AG04450 (cell line): ENCODE data around the gene RAD54L. TPM values are rescaled to one million over a fixed set of nuclear protein-coding genes. Genes with fewer than 3 reads are reported as not detected.

ENCODE experiments used
- CTCF ChIA-PET: fragments of 300-600, 350-600 bp; formaldehyde crosslinking; extraction: SDS; loops from one replicate; lab custom pipeline; 2022; ENCODE audit warnings: antibody characterized with exemption, inconsistent platforms; lab: Charles Lee
- POLR2A ChIA-PET: fragments of 350-600 bp; formaldehyde crosslinking; extraction: SDS; loops from one replicate; lab custom pipeline; 2021; ENCODE audit warnings: antibody characterized with exemption, inconsistent platforms; lab: Yijun Ruan, JAX
- DNase-seq: peaks from one replicate; pipeline ENCODE4 v3.0.0-alpha.2; 2011; ENCODE audit warnings: low read depth, low spot score
- H3K27ac ChIP-seq: one replicate; pipeline ENCODE4 v1.5.1; 2012; ENCODE audit warnings: low read depth, low read length, control low read depth
- H3K27me3 ChIP-seq: one replicate; pipeline ENCODE4 v1.6.0; 2012; ENCODE audit warnings: low read length; ENCODE audit not compliant: control insufficient read depth, insufficient read depth
- H3K4me3 ChIP-seq: 2 replicates; pipeline ENCODE4 v1.5.1; 2011; ENCODE audit warnings: mild to moderate bottlenecking, low read depth, low read length, control low read depth
- H3K9me3 ChIP-seq: 2 replicates; pipeline ENCODE4 v1.5.1; 2012; ENCODE audit warnings: low read length; ENCODE audit not compliant: control insufficient read depth, insufficient read depth
- polyA plus RNA-seq: library from polyadenylated mRNA; depleted of rRNA; stranded (reverse); fragments of >200 nt; gene quantifications from 2 replicates; pipeline ENCODE4 v1.2.3, GENCODE V29; 2011
- TF ChIP-seq, protein P1 (sequence below): IDR thresholded peaks from 2 replicates; pipeline ENCODE4 v1.5.1; 2011; ENCODE audit warnings: low read depth, low read length, control low read depth, inconsistent platforms

RAD54L gene
- polyA plus RNA-seq, 1 experiment = 1.9 TPM

- Histone ChIP-seq H3K27ac (no peak overlapping the region), H3K27me3 (no peaks in the 10 kb centered on the region), H3K9me3 (no peaks in the 10 kb centered on the region; the same call in 1 of the 2 replicates), H3K4me3 (no peak overlapping the region)
- ChIA-PET POLR2A (interaction anchor here (0.7 kb wide), 1 partner anchor 14 kb away, joined by 14 read pairs; no protein-coding TSS in a partner anchor), CTCF (interaction anchor here (0.7 kb wide), 1 partner anchor 67 kb away, joined by 5 read pairs; no protein-coding TSS in a partner anchor)
- TF ChIP-seq, protein P1, sequence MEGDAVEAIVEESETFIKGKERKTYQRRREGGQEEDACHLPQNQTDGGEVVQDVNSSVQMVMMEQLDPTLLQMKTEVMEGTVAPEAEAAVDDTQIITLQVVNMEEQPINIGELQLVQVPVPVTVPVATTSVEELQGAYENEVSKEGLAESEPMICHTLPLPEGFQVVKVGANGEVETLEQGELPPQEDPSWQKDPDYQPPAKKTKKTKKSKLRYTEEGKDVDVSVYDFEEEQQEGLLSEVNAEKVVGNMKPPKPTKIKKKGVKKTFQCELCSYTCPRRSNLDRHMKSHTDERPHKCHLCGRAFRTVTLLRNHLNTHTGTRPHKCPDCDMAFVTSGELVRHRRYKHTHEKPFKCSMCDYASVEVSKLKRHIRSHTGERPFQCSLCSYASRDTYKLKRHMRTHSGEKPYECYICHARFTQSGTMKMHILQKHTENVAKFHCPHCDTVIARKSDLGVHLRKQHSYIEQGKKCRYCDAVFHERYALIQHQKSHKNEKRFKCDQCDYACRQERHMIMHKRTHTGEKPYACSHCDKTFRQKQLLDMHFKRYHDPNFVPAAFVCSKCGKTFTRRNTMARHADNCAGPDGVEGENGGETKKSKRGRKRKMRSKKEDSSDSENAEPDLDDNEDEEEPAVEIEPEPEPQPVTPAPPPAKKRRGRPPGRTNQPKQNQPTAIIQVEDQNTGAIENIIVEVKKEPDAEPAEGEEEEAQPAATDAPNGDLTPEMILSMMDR = no peak
- DNase-seq = no peak
Observed at GRCh38 chr1:46298387-46298786, 50.8 kb downstream of the RAD54L start.

DNA sequence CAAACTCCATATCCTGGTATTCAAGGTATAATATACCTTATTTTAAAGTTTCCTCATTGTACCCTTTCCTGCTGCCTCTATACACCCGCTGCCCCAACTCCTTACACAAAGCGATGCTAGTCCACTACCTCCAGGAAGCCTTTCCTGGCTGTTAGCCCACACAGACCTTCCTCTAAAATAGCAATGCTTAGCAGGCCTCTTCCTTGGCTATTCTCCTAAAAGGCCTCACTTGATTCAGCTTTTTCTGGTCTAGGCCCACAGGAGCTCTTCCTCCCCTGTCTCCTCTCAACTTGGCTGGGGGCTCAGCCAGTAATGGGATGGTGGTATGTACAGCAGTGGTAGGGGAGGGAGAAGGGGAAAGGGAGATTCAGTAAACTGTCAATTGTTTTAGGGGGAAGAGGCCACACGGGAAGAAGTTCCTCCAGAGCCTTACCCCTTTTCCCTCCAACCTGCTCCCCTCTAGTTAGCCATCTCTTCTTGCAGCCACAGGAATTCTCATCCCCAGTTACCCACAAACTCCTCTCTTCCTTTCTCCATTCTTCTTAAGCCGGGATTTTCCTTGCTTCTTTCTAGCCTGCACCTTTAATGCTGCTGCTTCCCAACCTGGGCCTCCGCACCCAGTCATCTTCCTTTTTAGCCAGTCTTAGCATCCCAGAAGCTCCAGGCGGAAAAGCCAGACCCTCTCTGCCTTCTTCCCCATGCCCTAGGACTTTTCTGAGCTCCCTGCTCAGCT, 53.3 kb downstream of the RAD54L start:
- no peak for DNase-seq
- H3K27me3 ChIP-seq = no peaks in the 10 kb centered on the region
- H3K27ac ChIP-seq = peak overlapping the region; percentile 95
- no peaks in the 10 kb centered on the region; the same call in 1 of the 2 replicates for H3K9me3 ChIP-seq
- peak overlapping the region; percentile 86 for H3K4me3 ChIP-seq
- TF ChIP-seq, protein P1 = no peak
- POLR2A ChIA-PET = no interaction called here
- CTCF ChIA-PET = interaction anchor here (1.0 kb wide), 1 partner anchor 46 kb away, joined by 3 read pairs; no protein-coding TSS in a partner anchor

DNA sequence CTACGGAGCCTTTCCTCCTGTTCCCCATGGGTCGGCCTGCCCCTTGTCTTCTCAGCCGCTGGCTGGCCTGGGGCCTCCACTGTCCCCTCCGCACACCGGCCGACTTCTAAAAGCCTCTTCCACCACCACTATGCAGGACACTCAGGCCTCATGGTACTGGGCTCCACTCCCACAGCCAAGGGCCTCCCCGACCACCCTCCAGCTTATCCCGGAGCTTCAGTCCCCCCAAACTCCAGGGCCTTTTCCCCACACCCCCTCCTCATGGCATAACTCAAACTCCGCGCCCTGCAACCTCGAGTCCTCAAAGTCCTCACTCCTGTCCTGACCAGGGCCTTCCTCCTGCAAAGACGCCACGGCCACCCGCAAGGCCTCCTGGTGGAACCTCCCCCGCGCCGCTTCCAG, 53.8 kb downstream of the RAD54L start:
- CTCF ChIA-PET = no interaction called here
- peak overlapping the region; percentile 86 for H3K4me3 ChIP-seq
- TF ChIP-seq, protein P1 = no peak
- no peak for DNase-seq
- no peaks in the 10 kb centered on the region; the same call in 1 of the 2 replicates for H3K9me3 ChIP-seq
- POLR2A ChIA-PET = no interaction called here
- H3K27ac ChIP-seq = peak overlapping the region; percentile 95
- H3K27me3 ChIP-seq = no peaks in the 10 kb centered on the region

GRCh38 chr1:46301808-46302640, 54.5 kb downstream of the RAD54L start:
- POLR2A ChIA-PET = interaction anchor here (1.0 kb wide), 1 partner anchor 12 kb away, joined by 4 read pairs; no protein-coding TSS in a partner anchor

More at GRCh38 chr1:46301808-46302640, 54.5 kb downstream of the RAD54L start:
- DNase-seq = no peak
- peak overlapping the region; percentile 95 for H3K27ac ChIP-seq
- peak overlapping the region; percentile 86 for H3K4me3 ChIP-seq
- TF ChIP-seq, protein P1 = peak; percentile 12; the same call in 1 of the 2 replicates
- no peaks in the 10 kb centered on the region; the same call in 1 of the 2 replicates for H3K9me3 ChIP-seq
- no peaks in the 10 kb centered on the region for H3K27me3 ChIP-seq
- CTCF ChIA-PET = interaction anchor here (1.9 to 2.5 kb wide), 2 partner anchors 38 to 45 kb away, joined by 12 read pairs; partner anchors contain the start of gene NSUN4
